Left renal pelvis (tissue), 4 donors: ENCODE measurements around the gene ATP6V1A. TPM values are rescaled to one million over a fixed set of nuclear protein-coding genes. Genes with fewer than 3 reads are reported as not detected.

Source experiments
- DNase-seq, 4 donors: peaks; one replicate each; pipeline ENCODE4 v3.0.0-alpha.2; 2013; ENCODE audit warnings: low read depth in 4 of 4, low spot score in 3 of 4
- polyA plus RNA-seq, 4 donors: library from polyadenylated mRNA; unstranded; fragments of 120-200 nt; gene quantifications; one replicate each; pipeline ENCODE4 v1.2.1, GENCODE V29; 2013; ENCODE audit not compliant: insufficient read length in 4 of 4

Gene ATP6V1A
- polyA plus RNA-seq, 4 donors: 36.2 to 99.8 (median 88.0) TPM

DNA sequence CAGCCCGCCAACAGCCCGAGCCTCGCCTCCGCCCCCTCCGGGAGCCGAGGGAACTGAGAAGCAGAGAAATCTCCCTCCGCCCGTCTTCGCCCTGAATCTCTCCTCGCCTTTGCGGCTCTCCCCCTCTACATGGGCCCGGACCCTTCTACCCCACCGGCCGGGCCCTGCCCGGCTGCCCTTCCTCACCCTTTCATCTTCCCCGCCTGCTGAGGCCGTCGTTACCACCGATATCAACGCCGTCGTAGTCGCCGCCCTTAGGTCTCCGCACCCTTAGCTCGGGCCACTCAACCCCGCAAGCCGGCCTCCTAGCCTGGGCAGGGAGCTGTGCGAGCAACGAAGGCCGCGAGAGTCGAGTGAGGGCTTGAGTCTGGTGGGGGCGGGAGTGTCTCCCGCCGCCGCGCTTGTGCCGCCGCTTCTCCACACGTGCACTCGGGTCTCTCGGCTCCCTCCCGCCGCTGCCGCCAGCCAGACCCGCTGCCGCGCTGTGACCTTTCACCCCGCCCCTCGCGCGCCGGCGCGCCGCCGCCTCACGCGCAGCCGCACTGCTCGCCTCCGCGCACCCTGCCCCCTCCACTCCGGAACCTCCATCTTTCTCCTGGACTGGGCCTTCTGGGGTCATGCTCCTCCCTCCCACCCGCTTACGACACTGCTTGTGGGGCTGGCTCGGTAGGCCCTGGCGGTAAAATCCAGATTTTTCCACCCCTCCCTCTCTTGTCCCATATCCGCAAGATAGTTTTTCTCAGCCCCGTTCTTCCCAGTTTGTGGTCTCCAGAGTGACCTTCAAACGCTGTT is 883 bp upstream of the ATP6V1A start, which contains the start of gene NAA50:
TSS of gene NAA50 (minus strand) at position 494 of the 792 bp plus-strand sequence. CDS start at position 194, 300 bp downstream.
- DNase-seq: peak; percentile 85 to 90 (median 88)

DNA sequence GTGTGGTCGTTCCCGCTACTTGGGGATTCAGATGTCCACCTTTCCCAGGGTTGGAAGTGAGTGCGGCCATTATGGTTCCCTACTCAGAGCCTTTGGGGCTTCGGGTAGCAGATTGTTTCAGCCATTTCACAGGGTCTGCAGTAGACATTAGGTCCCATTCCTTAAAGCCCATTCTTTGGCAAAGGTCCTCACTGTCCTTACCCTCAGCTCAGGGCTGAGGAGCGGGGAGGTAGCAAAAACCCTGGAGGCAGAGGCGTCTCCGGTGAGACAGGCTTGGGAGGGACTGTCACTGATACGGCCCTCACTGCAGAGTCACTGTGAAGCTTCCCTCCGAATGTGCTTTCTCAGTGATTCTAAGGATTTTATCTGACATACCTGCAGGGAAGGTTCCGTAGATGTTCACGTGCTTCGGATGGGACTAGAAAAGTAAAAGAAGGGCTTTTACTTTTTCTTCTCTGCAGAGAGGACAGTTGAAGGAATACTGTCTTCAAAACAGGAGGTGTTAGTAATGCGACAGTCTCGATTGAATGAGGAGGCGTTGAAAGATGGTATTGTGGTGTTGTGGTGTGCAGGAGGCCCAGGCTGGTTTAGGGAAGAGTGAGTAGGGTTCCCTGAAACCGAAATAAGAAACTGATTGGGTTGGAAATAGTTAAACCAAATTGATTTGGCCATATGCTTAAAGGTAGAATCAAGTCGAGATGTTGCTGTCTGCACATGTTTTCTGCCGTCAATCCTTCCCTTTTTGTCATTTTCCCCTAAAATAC is 630 bp downstream of the ATP6V1A start:
- peak in 2 of 4 donors; percentile 19 to 25 for DNase-seq

DNA sequence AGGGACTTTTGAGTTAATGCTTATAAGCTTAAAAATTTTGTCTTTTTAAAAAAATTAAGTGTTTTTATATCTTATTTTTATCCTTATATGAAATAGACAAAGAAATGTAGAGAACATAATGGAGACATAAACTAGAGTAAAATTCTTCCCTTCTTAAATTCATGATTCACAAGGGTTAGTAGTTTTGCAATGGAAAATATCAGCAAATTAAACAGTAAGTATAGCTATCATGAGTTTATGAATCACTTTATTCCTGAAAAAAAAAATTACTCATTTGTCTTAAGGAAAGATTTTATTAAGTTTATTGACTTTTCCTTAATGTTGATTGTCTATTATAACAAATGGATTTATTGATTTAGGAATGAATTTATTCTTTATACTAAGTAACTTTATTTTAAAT is 4.3 kb downstream of the ATP6V1A start:
- DNase-seq: no peak

DNA sequence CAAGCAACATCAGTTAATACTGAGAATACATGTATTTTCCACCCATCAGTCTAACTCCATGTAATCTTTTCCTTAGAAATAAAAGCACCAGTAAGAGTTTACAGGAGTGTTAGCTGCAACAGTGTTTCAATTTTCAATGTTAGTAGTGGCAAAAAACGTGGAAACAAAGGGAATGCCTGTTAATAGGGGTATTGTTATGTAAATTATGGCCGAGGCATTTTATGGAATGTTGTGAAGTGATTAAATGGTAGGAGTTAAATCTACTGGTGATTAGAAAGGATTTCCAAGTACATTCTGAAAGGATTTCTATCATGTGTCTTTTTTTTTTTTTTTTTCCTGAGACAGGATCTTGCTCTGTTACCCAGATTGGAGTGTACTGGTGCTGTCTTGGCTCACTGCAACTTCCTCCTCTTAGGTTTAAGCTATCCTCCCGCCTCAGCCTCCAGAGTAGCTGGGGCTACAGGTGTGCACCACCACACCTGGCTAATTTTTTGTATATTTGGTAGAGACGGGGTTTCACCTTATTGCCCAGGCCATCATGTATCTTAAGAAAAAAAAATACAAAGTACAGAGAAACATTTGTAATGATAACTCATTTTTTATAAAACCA is 6.6 kb downstream of the ATP6V1A start:
- DNase-seq: no peak

DNA sequence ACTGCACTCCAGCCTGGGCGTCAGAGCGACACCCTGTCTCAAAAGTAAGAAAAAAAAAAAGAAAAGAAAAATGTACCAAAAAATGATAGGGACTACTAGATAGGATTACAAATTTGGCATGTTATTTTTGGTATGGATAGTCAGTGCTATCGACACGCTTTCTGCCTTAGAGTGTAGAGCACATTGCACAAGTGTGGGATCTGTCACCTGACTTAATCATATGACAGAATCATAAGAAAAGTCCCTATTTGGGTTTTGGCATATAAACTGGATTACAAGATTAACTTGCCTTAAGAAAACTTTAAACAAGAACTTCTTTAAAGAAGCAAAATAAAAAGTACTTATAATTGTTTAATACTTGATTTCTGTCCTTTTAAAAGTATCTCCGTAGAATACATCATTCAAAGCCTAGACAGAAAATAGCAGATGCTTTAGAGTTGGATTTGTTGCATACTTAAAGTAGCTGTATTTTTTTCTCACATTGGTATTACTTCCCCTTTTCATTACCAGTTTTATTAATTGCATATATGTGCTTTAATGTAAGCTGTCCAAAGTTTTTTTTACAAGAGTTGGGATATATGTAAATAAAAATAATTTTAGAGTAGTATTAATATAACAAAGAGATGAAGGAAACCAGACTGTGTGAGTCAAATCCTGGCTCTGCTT is 7.8 kb downstream of the ATP6V1A start:
- no peak for DNase-seq

DNA sequence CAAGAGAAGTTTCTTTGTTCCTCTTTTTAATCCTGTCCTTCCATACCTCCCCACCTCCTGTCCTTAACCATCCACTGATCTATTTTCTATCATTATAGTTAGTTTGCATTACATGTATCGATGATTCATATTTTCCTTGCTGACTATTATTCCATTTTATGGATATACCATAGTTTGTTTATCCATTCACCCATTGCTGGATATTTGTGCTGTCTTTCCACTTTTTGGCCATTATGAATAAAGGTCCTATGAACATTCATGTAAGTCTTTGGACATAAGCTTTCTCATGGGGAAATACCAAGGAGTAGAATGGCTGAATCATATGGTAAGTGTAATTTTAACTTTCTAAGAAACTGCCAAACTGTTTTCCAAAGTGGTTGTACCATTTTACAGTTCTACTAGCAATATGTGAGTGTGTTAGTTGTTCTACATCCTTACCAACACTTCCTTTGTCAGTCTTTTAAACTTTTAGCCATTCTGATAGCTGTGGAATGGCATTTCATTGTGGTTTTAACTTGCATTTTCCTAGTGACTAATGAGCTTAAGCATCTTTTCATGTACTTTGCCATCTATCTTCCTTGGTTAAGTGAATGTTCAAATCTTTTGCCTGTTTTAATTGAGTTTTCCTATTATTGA is 11.7 kb downstream of the ATP6V1A start:
- DNase-seq: no peak

DNA sequence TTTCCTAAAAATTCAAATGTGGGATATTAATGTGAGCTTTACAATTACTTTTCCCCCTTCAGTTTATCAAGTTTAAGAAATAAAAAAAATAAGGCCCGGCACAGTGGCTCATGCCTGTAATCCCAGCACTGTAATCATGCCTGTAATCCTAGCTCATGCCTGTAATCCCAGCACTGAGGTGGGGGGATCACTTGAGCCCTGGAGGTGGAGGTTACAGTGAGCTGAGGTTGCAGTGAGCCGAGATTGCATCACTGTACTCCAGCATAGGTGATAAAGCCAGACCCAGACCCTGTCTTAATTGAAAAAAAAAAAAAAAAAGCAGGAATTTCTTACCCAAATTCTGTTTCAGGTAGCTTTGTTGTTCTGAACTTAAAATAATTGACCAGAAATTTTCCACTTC is 17.9 kb downstream of the ATP6V1A start:
- no peak for DNase-seq

DNA sequence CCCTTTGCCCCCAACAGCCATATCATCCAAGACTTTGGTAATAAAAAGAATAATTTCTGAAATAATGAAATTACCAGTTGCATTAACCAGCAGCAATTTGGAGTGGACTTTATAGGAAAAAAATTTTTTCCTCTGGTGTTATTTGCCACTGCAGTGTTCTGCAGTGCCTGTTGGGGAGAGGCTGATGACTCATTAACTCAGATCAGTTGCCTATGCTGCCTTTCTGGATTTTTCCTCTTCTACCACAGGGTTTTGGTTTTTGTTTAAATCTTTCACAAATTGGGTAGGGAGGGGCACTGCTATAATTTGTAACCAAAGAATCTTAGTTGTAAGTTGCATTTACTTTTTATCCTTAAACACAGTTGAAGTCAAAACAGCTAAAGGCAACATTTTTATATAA is 22.7 kb downstream of the ATP6V1A start:
- no peak for DNase-seq

DNA sequence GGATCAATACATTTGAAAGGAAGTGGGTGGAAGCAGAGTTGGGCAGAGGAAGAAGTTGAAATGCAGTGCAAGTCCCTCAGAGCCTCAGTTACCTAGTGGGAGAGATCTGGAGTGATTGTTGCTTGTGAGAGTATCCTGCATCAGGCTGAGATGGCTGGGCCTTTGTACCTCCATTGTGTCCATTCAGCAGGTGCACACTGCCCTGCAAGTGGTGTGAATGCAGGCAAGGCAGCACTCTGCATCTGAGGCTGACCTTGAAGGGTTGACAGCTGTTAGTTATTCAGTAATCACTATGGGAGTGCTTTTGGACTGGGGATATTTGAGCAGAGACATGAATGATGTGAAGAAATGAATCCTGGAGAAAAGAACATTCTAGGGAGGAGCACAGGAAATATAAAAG is 25.2 kb downstream of the ATP6V1A start:
- DNase-seq: no peak

DNA sequence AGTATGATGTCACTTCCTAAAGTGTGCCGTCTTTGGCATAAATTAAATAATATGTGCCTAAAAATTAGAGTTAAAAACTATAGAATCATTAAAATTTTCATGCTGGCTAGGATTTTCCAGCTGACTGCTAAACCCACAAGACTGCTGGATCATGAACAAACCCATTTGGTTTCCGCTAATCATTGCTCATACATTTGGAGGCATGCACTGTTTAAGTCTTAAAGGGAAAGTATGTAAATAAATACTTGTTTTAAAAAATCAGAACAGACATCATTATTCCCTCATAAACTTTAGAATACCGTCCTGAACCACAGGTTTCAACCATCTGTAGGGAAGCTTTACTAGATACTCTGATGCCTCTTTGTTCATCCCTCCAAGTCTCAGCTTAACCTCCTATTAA is 26.5 kb downstream of the ATP6V1A start:
- no peak for DNase-seq

DNA sequence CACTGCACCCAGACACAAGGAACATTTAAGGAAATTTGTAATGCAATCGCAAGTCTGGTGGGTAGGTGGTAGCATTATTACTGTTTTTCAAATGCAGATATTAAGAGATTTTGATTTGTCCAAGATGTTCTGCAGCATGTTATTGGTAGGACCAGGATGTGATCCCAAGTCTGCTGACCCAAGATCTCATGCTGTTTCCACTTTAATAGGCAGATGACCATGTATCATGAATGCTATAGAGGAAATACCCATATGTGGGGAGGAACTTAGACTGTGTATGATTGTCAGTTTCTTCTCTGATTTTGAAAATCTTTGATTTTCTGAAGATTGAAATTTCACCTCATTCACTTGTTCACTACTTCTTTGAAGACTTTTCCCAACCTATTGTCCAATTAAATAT is 28.7 kb downstream of the ATP6V1A start:
- DNase-seq: no peak

DNA sequence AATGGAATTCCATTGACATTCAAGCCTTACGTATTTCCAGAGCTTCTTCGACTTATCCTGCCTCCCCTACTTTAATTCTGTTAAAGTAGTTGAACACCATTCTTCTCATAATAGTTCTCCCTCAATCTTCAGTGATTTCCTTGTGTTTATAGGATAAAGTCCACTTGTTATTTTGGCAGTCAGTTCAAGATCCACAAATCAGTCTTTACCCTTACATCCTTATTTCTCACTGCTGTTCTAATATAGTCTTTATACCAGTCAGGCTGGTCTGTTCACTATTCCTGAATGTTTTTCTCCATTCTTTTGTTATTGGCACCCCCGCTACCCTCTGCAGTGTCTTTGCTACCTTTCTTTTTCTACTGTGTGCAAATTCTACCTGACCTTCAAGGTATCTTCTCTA is 29.7 kb downstream of the ATP6V1A start:
- DNase-seq: no peak

DNA sequence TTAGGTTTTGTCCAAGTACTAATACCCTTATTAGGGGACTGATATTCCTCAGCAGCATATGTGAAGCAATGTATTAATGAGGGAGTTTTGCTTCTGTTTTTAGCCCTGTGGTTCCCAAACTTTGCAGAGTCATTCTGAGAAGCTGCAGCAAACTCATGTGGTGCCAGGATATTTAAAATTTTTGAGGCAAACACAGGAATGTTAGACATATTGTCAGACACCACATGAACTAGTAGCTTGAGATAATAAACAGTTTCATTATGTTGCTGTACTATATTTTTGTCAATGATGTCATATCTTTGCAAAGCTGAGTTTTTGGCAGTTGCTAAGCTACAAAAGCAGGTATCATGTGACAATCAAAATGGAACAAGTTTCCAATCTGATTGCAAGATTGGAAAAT is 36.6 kb downstream of the ATP6V1A start:
- no peak for DNase-seq

DNA sequence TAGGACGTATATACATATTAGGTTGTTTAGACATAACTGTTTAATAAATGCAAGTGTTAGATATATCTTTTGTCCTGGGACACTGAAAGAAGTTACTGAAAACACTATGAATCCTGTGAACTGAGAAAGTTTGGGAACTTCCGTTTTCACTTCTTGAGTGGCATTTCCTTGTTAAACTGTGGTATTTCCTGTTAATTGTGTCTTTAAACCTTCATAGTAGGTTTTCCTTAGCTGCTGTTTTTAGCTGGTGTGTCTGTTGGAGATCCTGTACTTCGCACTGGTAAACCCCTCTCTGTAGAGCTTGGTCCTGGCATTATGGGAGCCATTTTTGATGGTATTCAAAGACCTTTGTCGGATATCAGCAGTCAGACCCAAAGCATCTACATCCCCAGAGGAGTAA is 37.1 kb downstream of the ATP6V1A start:
- no peak for DNase-seq

DNA sequence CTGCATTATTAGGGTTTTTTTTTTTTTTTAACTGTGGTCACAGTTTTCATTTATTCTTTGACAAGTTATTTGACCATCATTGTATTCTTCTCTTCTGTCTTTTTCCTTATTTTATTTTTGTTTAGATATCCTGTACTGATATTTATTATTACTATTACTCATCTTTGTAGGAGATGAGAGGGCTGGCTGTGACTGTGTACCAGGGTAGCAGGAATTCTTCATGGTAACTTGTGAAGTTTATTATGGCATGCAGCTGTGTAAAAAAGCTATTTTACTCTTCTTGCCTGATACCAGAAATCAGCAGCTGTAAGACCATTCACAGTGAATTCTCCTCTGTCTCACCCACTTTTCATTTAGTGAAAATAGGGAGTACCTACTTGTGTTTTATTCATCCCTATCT is 44.5 kb downstream of the ATP6V1A start:
- no peak for DNase-seq

DNA sequence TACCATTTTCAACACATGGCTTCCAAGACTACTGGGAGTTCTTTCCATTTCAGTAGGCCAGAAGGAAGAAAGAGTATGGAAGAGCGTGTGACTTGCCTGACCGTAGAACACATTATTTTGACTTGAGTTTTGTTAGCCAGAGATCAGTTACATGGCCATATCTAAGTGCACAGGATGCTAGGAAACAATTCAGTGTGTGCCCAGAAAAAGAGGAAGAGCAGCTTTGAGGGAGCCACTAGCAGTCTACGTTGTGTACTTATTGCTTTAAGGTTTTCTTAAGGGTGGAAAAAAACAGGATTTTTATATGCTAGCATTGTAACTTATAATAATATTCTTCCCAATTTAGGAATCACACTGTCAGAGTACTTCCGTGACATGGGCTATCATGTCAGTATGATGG is 47.7 kb downstream of the ATP6V1A start:
- no peak for DNase-seq

DNA sequence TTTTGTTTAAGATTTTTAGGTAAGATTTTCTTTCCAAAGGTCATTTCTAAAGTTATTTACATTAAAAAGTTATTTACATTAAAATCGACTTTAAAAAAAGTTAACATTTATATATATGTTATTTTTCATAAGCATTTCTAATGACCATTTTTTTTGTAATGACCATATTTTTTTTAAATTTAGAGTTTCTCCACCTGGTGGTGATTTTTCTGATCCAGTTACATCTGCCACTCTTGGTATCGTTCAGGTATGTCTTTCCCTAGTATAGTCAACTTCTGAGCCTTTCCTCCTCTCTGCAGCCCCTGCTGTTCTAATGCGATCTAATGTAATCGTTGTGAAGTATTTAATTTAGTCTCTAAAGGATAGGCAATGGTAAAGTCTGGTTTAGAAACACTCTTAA is 48.9 kb downstream of the ATP6V1A start:
- DNase-seq: no peak

DNA sequence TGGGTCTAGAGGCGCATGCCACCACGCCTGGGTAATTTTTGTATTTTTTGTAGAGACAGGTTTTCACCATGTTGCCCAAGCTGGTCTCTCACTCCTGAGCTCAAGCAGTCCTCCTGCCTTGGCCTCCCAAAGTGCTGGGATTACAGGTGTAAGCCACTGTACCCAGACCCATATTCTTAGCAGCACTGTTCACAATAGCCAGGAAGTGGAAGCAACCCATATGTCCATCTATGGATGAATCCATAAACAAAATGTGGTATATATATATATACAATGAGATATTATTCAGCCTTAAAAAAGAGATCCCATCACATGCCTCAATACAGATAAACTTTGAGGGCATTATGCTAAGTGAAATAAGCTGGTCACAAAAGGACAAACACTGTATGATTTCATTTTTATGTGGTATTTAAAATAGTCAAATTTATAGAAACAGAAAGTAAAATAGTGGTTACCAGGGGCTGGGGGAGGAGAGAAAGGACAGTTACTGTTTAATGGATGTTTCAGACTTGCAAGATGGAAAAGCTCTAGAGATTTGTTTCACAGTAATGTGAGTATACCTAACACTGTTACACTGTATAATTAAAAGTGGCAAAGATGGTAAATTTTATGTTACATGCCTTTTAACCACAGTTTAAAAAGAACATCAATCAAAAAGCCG is 56.1 kb downstream of the ATP6V1A start:
- DNase-seq: no peak

DNA sequence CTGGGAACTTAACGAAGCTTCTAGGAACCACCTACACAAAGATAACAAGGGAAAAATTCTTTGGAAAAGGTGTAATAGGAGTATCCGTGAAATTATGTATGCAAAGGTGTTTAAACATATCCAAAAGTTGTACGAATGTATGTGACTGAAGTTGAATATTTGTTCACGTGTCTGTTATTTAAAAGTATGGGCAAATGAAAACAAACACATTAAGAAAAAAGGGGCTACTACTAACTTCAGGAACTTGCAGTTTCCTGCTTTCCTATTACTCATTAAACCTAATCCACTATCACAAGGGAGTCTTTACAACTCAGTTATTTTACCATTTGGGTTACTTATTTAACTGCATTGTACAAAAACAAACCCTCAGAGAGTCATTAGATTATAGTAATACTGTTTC is 57.8 kb downstream of the ATP6V1A start:
- DNase-seq: peak in 1 of 4 donors; percentile 20

DNA sequence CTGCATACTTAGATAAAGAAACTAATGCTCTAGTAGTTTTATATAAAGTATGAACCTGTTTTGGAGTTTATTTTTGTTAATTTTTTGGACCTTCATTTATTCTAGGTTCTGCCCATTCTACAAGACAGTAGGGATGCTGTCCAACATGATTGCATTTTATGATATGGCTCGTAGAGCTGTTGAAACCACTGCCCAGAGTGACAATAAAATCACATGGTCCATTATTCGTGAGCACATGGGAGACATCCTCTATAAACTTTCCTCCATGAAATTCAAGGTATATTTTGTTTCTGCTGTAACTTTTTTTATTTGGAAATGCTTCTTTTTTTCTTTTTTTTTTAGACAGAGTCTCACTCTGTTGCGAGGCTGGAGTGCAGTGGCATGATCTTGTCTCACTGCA is 58.4 kb downstream of the ATP6V1A start:
- DNase-seq: no peak
